ENCODE data around the gene CRACR2A. TPM values are rescaled to one million over a fixed set of nuclear protein-coding genes. Genes with fewer than 3 reads are reported as not detected.

Gene CRACR2A
- 12.4 and 17.9 TPM in 2 replicates for total RNA-seq (2014; rRNA removed; shearing (Covaris generic))

GRCh38 chr12:3752741-3753486 lies at the start of gene CRACR2A:
Gene CRACR2A, minus strand, starts transcription at chr12:3753109. Its CDS starts 56,110 bp downstream, at chr12:3696999.
- DNase-seq (ENCODE audit: low read depth) = peak; percentile 71

- peak; percentile 29 for DNase-seq (ENCODE audit: low read depth)
Observed at GRCh38 chr12:3797531-3798048, 44.7 kb upstream of the CRACR2A start.

- DNase-seq (ENCODE audit: low read depth) = no peak
Observed at GRCh38 chr12:3795492-3796133, 42.7 kb upstream of the CRACR2A start.

- DNase-seq (ENCODE audit: low read depth) = no peak
Observed at GRCh38 chr12:3795066-3795465, 42.2 kb upstream of the CRACR2A start.

GRCh38 chr12:3792623-3793288 lies 39.8 kb upstream of the CRACR2A start:
- no peak for DNase-seq (ENCODE audit: low read depth)

- no peak for DNase-seq (ENCODE audit: low read depth)
Observed at GRCh38 chr12:3791256-3791874, 38.5 kb upstream of the CRACR2A start.

GRCh38 chr12:3790642-3791041 lies 37.7 kb upstream of the CRACR2A start:
- DNase-seq (ENCODE audit: low read depth) = no peak

GRCh38 chr12:3789838-3790237 lies 36.9 kb upstream of the CRACR2A start:
- no peak for DNase-seq (ENCODE audit: low read depth)

GRCh38 chr12:3777206-3777809 lies 24.4 kb upstream of the CRACR2A start:
- peak; percentile 50 for DNase-seq (ENCODE audit: low read depth)

GRCh38 chr12:3775385-3776035 lies 22.6 kb upstream of the CRACR2A start:
- DNase-seq (ENCODE audit: low read depth) = no peak

- DNase-seq (ENCODE audit: low read depth) = peak; percentile 58
Observed at GRCh38 chr12:3772380-3772779, 19.5 kb upstream of the CRACR2A start.

- no peak for DNase-seq (ENCODE audit: low read depth)
Observed at GRCh38 chr12:3771853-3772252, 18.9 kb upstream of the CRACR2A start.

- DNase-seq (ENCODE audit: low read depth) = peak; percentile 85
Observed at GRCh38 chr12:3770891-3771290, 18.0 kb upstream of the CRACR2A start.

- no peak for DNase-seq (ENCODE audit: low read depth)
Observed at GRCh38 chr12:3768911-3769447, 16.1 kb upstream of the CRACR2A start.

GRCh38 chr12:3761116-3761735 lies 8.3 kb upstream of the CRACR2A start:
- DNase-seq (ENCODE audit: low read depth) = no peak

- DNase-seq (ENCODE audit: low read depth) = no peak
Observed at GRCh38 chr12:3759878-3760277, 7.0 kb upstream of the CRACR2A start.

- no peak for DNase-seq (ENCODE audit: low read depth)
Observed at GRCh38 chr12:3757261-3757660, 4.4 kb upstream of the CRACR2A start.

- no peak for DNase-seq (ENCODE audit: low read depth)
Observed at GRCh38 chr12:3755898-3756297, 3.0 kb upstream of the CRACR2A start.

- peak; percentile 28 for DNase-seq (ENCODE audit: low read depth)
Observed at GRCh38 chr12:3753544-3754284, 805 bp upstream of the CRACR2A start.
